ENCODE measurements around the gene SERPINA9. TPM values are rescaled to one million over a fixed set of nuclear protein-coding genes. Genes with fewer than 3 reads are reported as not detected.

The SERPINA9 gene
- total and polyA plus RNA-seq, 2 experiments from 2014 or later: not detected

DNA sequence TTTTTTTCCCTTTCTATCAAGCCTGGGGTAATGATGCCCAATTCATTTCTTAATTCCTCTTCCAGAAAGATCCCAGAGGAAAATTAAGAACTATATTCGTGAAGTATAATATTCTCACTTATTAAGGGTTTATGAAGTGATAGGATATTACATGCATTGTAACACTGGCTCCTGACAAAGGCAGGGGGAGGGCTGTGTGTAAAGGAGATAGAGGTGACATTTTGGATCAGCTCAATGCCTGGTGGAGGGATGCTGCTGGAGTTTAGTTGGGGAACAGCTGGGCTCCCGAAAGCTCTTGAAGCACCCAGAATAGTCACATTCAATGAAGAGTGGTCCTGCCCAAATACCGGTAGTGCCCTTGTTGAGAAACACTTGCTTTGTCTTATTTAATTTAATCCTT lies 24.2 kb downstream of the SERPINA9 start:
- TF ChIP-seq, protein P1, sequence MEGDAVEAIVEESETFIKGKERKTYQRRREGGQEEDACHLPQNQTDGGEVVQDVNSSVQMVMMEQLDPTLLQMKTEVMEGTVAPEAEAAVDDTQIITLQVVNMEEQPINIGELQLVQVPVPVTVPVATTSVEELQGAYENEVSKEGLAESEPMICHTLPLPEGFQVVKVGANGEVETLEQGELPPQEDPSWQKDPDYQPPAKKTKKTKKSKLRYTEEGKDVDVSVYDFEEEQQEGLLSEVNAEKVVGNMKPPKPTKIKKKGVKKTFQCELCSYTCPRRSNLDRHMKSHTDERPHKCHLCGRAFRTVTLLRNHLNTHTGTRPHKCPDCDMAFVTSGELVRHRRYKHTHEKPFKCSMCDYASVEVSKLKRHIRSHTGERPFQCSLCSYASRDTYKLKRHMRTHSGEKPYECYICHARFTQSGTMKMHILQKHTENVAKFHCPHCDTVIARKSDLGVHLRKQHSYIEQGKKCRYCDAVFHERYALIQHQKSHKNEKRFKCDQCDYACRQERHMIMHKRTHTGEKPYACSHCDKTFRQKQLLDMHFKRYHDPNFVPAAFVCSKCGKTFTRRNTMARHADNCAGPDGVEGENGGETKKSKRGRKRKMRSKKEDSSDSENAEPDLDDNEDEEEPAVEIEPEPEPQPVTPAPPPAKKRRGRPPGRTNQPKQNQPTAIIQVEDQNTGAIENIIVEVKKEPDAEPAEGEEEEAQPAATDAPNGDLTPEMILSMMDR (IDR thresholded peaks at IDR 0.05; ENCODE audit: low read depth, low read length): no peak
- H3K9me3 ChIP-seq (ENCODE audit: low read depth): no peaks in the 10 kb centered on the region
- DNase-seq (ENCODE audit: low read depth in 1 of 2, low spot score in 1 of 2): no peak
- H3K4me3 ChIP-seq: no peak overlapping the region
- no peak overlapping the region for H3K27ac ChIP-seq
- no peaks in the 10 kb centered on the region for H3K36me3 ChIP-seq
- H3K27me3 ChIP-seq: peaks cover 7% of the 10 kb centered on the region
- no peaks in the 10 kb centered on the region for H3K4me1 ChIP-seq (ENCODE audit: low read depth)

DNA sequence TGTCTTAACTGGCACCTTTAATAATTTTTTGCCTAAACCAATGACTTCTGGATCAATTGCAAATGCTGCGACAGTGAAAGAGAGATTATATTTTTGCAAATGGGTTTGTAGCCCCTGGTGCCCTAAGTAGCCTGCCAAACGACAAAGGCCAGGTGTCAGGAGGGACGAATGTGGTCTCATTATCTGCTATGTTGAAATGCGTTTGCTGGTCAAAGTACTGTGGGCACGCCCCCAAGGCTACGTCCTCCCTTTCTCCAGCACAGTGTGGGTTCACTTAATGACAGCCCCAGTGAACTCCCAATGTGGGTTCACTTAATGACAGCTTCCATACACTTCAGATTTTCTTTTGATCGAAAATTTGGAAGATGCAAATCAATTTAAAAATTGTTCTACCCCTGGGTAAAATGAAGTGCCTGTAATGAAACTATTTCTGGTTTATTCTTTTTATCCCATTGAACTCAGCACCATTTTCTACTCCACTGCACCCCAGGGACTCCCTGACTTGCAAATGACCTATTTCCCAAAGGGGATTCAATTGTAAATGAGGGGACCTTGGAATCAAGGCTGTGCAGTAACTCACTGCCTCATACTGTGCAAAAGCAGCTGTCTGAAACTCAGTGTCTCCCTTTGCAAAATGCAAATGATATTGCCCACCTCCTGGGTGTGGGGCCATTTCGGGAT lies 24.8 kb downstream of the SERPINA9 start:
- H3K4me3 ChIP-seq: no peak overlapping the region
- H3K27ac ChIP-seq: no peak overlapping the region
- H3K36me3 ChIP-seq: no peaks in the 10 kb centered on the region
- TF ChIP-seq, protein P1 (IDR thresholded peaks at IDR 0.05; ENCODE audit: low read depth, low read length): no peak
- peaks cover 7% of the 10 kb centered on the region for H3K27me3 ChIP-seq
- H3K4me1 ChIP-seq (ENCODE audit: low read depth): no peaks in the 10 kb centered on the region
- DNase-seq (ENCODE audit: low read depth in 1 of 2, low spot score in 1 of 2): no peak
- no peaks in the 10 kb centered on the region for H3K9me3 ChIP-seq (ENCODE audit: low read depth)

DNA sequence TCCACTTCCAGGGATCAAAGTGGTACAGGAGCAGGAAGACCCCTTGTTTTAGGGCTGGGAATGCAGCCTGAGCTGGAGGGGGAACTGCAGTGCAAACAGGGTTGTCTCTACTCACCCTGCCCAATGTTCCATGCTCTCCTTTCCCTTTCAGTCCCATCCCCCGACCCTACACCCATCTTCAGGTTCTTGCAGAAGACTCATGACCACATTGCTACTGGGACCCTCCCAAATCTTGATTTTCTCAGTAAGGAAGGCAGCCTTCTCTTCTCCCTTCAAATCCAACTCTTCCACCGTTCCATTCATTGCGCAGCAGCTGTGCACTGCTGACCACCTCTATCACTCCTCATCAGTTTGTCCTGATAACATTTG lies 25.3 kb downstream of the SERPINA9 start:
- no peaks in the 10 kb centered on the region for H3K4me1 ChIP-seq (ENCODE audit: low read depth)
- DNase-seq (ENCODE audit: low read depth in 1 of 2, low spot score in 1 of 2): no peak
- no peak overlapping the region for H3K27ac ChIP-seq
- no peaks in the 10 kb centered on the region for H3K9me3 ChIP-seq (ENCODE audit: low read depth)
- H3K4me3 ChIP-seq: no peak overlapping the region
- peaks cover 7% of the 10 kb centered on the region for H3K27me3 ChIP-seq
- H3K36me3 ChIP-seq: no peaks in the 10 kb centered on the region
- TF ChIP-seq, protein P1 (IDR thresholded peaks at IDR 0.05; ENCODE audit: low read depth, low read length): no peak

DNA sequence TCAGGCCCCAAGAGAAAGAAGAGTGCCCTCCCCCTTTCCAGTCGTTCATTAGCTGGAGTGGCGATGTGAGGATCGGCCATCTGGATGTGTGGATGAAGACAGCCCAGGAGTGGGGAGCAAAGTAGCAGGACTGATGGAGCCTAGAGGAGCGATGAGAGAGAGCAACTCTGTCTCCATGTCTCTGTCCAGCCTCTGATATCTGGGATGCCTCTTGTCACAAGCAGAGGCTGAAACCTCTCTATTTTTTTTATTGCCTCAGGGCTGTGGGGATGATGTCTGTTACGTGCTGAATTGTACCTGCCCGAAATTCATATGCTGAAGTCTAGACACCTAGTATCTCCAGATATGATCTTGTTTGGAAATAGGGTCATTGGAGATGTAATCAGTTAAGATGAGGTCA lies 26.1 kb downstream of the SERPINA9 start:
- Histone ChIP-seq H3K36me3 (no peaks in the 10 kb centered on the region), H3K4me3 (no peak overlapping the region), H3K27me3 (peaks cover 7% of the 10 kb centered on the region), H3K27ac (no peak overlapping the region), H3K9me3 (ENCODE audit: low read depth) (no peaks in the 10 kb centered on the region), H3K4me1 (ENCODE audit: low read depth) (no peaks in the 10 kb centered on the region)
- no peak for DNase-seq (ENCODE audit: low read depth in 1 of 2, low spot score in 1 of 2)
- TF ChIP-seq, protein P1 (IDR thresholded peaks at IDR 0.05; ENCODE audit: low read depth, low read length): no peak

DNA sequence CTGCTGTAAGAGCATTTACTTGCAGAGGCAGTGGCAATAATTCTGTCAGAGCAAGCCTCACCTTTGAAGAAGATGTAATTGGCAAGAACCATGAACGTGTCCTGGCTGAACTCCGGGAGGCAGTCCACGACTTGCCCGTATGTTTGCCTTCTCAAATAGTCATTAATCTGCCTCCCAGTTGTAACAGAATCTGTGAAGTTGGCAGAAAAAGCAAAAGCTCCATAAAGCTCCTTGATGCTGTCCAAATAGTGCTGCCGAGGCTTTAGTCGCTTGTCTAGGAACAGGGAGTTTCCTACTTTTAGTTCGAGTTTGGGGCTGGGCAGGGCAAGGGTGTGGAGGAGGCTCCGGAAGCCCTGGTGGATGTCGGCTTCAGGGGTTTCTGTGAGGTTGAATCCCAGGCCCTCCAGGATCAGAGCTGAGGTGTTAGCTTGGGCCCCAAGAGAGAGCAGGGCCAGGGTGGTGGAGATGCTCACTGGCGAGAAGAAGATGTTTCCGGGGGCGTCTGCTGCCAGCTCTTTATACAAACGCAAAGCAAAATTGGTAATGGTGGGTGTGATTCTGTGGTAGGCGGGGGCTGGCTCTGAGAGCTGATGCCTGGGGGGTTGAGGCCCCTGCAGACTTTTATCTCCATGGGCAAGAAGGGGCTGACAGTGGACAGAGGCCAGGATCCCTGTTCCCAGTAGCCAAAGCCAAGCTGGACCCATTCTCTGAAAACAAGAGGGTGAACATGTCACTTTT lies 27.8 kb downstream of the SERPINA9 start:
- Histone ChIP-seq H3K27me3 (peaks cover 7% of the 10 kb centered on the region), H3K4me3 (no peak overlapping the region), H3K27ac (no peak overlapping the region), H3K36me3 (no peaks in the 10 kb centered on the region), H3K9me3 (ENCODE audit: low read depth) (no peaks in the 10 kb centered on the region), H3K4me1 (ENCODE audit: low read depth) (no peaks in the 10 kb centered on the region)
- TF ChIP-seq, protein P1 (IDR thresholded peaks at IDR 0.05; ENCODE audit: low read depth, low read length): no peak
- no peak for DNase-seq (ENCODE audit: low read depth in 1 of 2, low spot score in 1 of 2)
